Esophagus muscularis mucosa (tissue), 3 donors: ENCODE data around the gene SLC35G1.

ENCODE experiments used
- CTCF ChIP-seq, 3 experiments: fragments of 200-600 bp in 2 of 3; fragments of 450-650 bp in 1 of 3; sonication (generic) in 2 of 3; IDR thresholded peaks; one replicate each; pipeline ENCODE4 v1.5.1; 2017 to 2019; ENCODE audit warnings: antibody characterized with exemption in 3 of 3, mild to moderate bottlenecking in 2 of 3, moderate library complexity in 1 of 3
- POLR2A ChIP-seq: fragments of 450-650 bp; IDR thresholded peaks from one replicate; pipeline ENCODE4 v1.6.1; 2017; ENCODE audit warnings: antibody characterized with exemption, moderate library complexity, mild to moderate bottlenecking, low read depth
- POLR2AphosphoS5 ChIP-seq, 2 donors: sonication (generic); formaldehyde crosslinking; IDR thresholded peaks; one replicate each; pipeline ENCODE4 v1.6.1; 2017; ENCODE audit warnings: antibody characterized with exemption in 2 of 2

GRCh38 chr10:93875032-93875358 is 18.8 kb upstream of the SLC35G1 start:
- no peak for TF ChIP-seq POLR2A
- no peak for TF ChIP-seq CTCF (IDR thresholded peaks at IDR 0.05)
- TF ChIP-seq POLR2AphosphoS5 (IDR thresholded peaks at IDR 0.05): no peak
